Left ventricle myocardium inferior (tissue), 1 donor: Measurements from ENCODE around the gene CFAP58. TPM values are rescaled to one million over a fixed set of nuclear protein-coding genes. Genes with fewer than 3 reads are reported as not detected.

ENCODE experiments used
- DNase-seq: peaks from one replicate; pipeline ENCODE4 v3.0.0-alpha.2; 2020
- H3K27ac ChIP-seq: fragments of 200-600 bp; replicated peaks from 2 replicates; pipeline ENCODE4 v1.8.0; 2021
- H3K27me3 ChIP-seq: fragments of 200-600 bp; 2 replicates; pipeline ENCODE4 v1.8.0; 2021; ENCODE audit warnings: low read depth
- H3K36me3 ChIP-seq: fragments of 200-600 bp; 2 replicates; pipeline ENCODE4 v1.8.0; 2021
- H3K4me1 ChIP-seq: fragments of 200-600 bp; 2 replicates; pipeline ENCODE4 v1.8.0; 2021
- H3K4me3 ChIP-seq: fragments of 200-600 bp; 2 replicates; pipeline ENCODE4 v1.8.0; 2021; ENCODE audit warnings: mild to moderate bottlenecking, moderate library complexity
- H3K9me3 ChIP-seq: fragments of 200-600 bp; replicated peaks from 2 replicates; pipeline ENCODE4 v1.8.0; 2021
- intact Hi-C: fragments of 100-400 bp; cut with micrococcal nuclease; formaldehyde crosslinking; loops from one replicate; pipeline ENCODE4 v1.11.0; 2022
- total RNA-seq: library from RNA; stranded (reverse); fragmentation: NEBNext Ultra II Directional; extraction: Animal tissue kit (Norgen Biotek cat#: 25700); gene quantifications from one replicate; pipeline ENCODE4 v1.2.1, GENCODE V29; 2021
- TF ChIP-seq, protein P1 (sequence below): fragments of 200-600 bp; IDR thresholded peaks from 2 replicates; pipeline ENCODE4 v1.8.0; 2021; ENCODE audit warnings: antibody characterized with exemption, mild to moderate bottlenecking, borderline replicate concordance
- donor health status: DM: no; HTN: yes; CAD: no; lungs with severe emphysema.

The CFAP58 gene
- total RNA-seq, 1 donor from 2014 or later: 3.5 TPM

DNA sequence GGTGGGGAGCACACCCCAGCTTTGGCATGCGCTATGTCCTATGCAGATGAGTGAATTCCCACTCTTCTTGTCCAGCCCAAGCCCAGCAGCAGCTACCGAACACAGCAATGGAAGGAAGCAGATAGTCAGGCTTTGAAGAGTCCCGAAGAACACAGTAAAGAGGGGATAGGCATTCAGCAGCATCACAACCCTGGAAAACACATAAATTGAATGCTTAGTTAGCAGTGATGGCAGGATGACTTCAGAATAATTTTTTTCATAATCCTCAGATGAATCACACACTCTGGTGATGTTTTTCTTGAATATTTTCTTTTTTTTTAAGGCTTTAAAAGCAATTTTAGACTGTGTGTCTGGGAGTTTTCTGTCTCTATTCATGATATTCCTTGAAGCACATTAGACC lies 95.8 kb downstream of the CFAP58 start:
- H3K27me3 ChIP-seq: no peaks in the 10 kb centered on the region
- TF ChIP-seq, protein P1, sequence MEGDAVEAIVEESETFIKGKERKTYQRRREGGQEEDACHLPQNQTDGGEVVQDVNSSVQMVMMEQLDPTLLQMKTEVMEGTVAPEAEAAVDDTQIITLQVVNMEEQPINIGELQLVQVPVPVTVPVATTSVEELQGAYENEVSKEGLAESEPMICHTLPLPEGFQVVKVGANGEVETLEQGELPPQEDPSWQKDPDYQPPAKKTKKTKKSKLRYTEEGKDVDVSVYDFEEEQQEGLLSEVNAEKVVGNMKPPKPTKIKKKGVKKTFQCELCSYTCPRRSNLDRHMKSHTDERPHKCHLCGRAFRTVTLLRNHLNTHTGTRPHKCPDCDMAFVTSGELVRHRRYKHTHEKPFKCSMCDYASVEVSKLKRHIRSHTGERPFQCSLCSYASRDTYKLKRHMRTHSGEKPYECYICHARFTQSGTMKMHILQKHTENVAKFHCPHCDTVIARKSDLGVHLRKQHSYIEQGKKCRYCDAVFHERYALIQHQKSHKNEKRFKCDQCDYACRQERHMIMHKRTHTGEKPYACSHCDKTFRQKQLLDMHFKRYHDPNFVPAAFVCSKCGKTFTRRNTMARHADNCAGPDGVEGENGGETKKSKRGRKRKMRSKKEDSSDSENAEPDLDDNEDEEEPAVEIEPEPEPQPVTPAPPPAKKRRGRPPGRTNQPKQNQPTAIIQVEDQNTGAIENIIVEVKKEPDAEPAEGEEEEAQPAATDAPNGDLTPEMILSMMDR: no peak
- H3K4me1 ChIP-seq: no peaks in the 10 kb centered on the region
- intact Hi-C loops: no loop called here
- H3K27ac ChIP-seq: no peak overlapping the region
- DNase-seq: no peak
- no peaks in the 10 kb centered on the region for H3K36me3 ChIP-seq
- H3K9me3 ChIP-seq: no peaks in the 10 kb centered on the region
- H3K4me3 ChIP-seq: no peak overlapping the region

DNA sequence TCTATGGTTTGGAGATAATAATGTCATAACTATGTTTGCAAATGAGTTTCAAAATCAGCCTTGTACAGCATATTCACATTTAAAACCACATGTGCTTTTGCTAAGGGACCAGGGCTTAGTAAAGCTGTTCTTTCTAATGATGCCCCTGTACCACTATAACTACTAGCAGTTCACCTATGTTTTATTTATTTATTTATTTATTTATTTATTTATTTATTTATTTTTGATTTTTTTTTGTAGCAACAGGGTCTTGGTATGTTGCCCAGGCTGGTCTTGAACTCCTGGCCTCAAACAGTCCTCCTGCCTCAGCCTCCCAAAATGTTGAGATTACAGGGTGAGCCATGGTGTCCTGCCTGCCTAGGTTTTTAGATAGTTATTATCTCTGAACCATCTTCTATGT lies 96.9 kb downstream of the CFAP58 start:
- no peak overlapping the region for H3K4me3 ChIP-seq
- intact Hi-C loops: no loop called here
- no peak for DNase-seq
- H3K4me1 ChIP-seq: no peaks in the 10 kb centered on the region
- H3K36me3 ChIP-seq: no peaks in the 10 kb centered on the region
- no peak overlapping the region for H3K27ac ChIP-seq
- no peaks in the 10 kb centered on the region for H3K9me3 ChIP-seq
- TF ChIP-seq, protein P1: no peak
- H3K27me3 ChIP-seq: no peaks in the 10 kb centered on the region

GRCh38 chr10:104450954-104451353 lies 97.3 kb downstream of the CFAP58 start:
- DNase-seq: no peak
- no peaks in the 10 kb centered on the region for H3K27me3 ChIP-seq
- H3K27ac ChIP-seq: no peak overlapping the region
- H3K4me3 ChIP-seq: no peak overlapping the region
- H3K36me3 ChIP-seq: no peaks in the 10 kb centered on the region
- intact Hi-C loops: no loop called here
- TF ChIP-seq, protein P1: no peak
- H3K4me1 ChIP-seq: no peaks in the 10 kb centered on the region
- H3K9me3 ChIP-seq: no peaks in the 10 kb centered on the region

GRCh38 chr10:104452977-104453376 lies 99.3 kb downstream of the CFAP58 start:
- H3K27ac ChIP-seq: no peak overlapping the region

DNA sequence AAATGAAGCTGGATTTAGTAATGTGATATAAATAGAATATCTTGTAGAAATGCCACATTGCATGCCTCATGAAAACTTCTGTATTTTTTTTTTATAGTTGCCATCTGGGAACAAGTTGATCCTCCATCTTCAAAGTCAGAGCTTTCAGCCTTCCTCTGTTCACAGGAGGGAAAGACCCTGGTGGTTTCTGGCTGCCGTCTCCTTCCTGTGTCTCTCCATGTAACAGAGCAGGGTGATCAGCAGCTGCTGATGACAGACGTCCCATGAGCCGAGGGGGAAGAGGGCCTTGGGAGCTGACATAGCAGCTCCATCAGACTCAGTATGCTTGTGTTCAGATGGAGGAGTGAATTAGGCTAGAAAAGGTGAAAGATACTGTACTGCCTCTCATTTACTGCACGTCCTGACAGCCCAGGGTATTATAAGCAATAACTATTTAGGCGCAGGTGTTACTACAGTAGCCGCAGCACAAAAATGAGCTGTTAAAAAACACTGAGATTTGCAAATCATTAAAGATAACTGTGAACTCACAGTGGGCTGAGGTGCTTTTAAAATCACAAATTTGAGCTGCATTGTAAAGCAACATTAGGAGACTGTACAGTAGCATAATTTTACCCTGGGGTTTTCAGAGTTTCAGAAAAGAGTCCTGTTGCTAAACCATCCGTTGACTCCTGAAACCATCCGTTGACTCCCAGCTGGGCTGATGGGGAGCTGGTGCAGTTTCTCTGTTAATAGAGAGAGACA lies 103.3 kb downstream of the CFAP58 start:
- TF ChIP-seq, protein P1: no peak
- no peaks in the 10 kb centered on the region for H3K36me3 ChIP-seq
- intact Hi-C loops: no loop called here
- H3K4me3 ChIP-seq: no peak overlapping the region
- DNase-seq: no peak
- no peaks in the 10 kb centered on the region for H3K4me1 ChIP-seq
- no peaks in the 10 kb centered on the region for H3K9me3 ChIP-seq
- H3K27ac ChIP-seq: no peak overlapping the region
- no peaks in the 10 kb centered on the region for H3K27me3 ChIP-seq

More at GRCh38 chr10:104452977-104453376, 99.3 kb downstream of the CFAP58 start:
- no peak for DNase-seq
- H3K4me1 ChIP-seq: no peaks in the 10 kb centered on the region
- TF ChIP-seq, protein P1: no peak
- no peak overlapping the region for H3K4me3 ChIP-seq
- H3K9me3 ChIP-seq: no peaks in the 10 kb centered on the region
- no peaks in the 10 kb centered on the region for H3K36me3 ChIP-seq
- no peaks in the 10 kb centered on the region for H3K27me3 ChIP-seq
- intact Hi-C loops: no loop called here
